Neural progenitor cell (in vitro differentiated cells): ENCODE measurements around the gene BRD4.

Source experiments
- CTCF ChIP-seq: fragments of 200-600 bp; sonication (generic); IDR thresholded peaks from 2 replicates; pipeline ENCODE4 v1.5.1; 2017; ENCODE audit warnings: antibody characterized with exemption, mild to moderate bottlenecking
- EZH2 ChIP-seq: fragments of 200-600 bp; sonication (generic); IDR thresholded peaks from 2 replicates; pipeline ENCODE4 v1.6.1; 2017; ENCODE audit warnings: antibody characterized with exemption, mild to moderate bottlenecking, moderate library complexity
- EZH2phosphoT487 ChIP-seq: fragments of 200-600 bp; sonication (generic); IDR thresholded peaks from 2 replicates; pipeline ENCODE4 v1.6.1; 2017; ENCODE audit warnings: antibody characterized with exemption

GRCh38 chr19:15266683-15267082 is 65.7 kb downstream of the BRD4 start:
- TF ChIP-seq CTCF (no peak), EZH2phosphoT487 (no peak), EZH2 (no peak)
